Mucosa of descending colon (tissue), 3 donors: ENCODE measurements around the gene IRF9. TPM values are rescaled to one million over a fixed set of nuclear protein-coding genes. Genes with fewer than 3 reads are reported as not detected.

Experiments used
- ATAC-seq: fragments of 200-7000 bp; cut with Tn5 transposase; one replicate; pipeline ENCODE4 v1.9.1; 2020; ENCODE audit warnings: mild to moderate bottlenecking, moderate library complexity
- DNase-seq, 3 donors: peaks; one replicate each; pipeline ENCODE4 v3.0.0-alpha.2; 2020
- H3K36me3 ChIP-seq: fragments of 200-600 bp; one replicate; pipeline ENCODE4 v1.8.0; 2021; ENCODE audit warnings: low read depth, mild to moderate bottlenecking
- H3K4me1 ChIP-seq: fragments of 200-600 bp; one replicate; pipeline ENCODE4 v1.8.0; 2021; ENCODE audit warnings: low read depth, mild to moderate bottlenecking
- H3K4me3 ChIP-seq: fragments of 200-600 bp; one replicate; pipeline ENCODE4 v1.8.0; 2021; ENCODE audit warnings: mild to moderate bottlenecking
- H3K9me3 ChIP-seq: fragments of 200-600 bp; one replicate; pipeline ENCODE4 v1.8.0; 2021; ENCODE audit warnings: mild to moderate bottlenecking
- CTCF ChIP-seq: fragments of 200-600 bp; IDR thresholded peaks from one replicate; pipeline ENCODE4 v1.8.0; 2022; ENCODE audit warnings: antibody characterized with exemption, mild to moderate bottlenecking
- intact Hi-C, 2 donors: fragments of 100-400 bp; cut with DNase I in 1 of 2; cut with micrococcal nuclease in 1 of 2; formaldehyde crosslinking; loops; one replicate each; pipeline versions ENCODE4 v1.11.0 to v1.11.1; 2022; cut with DNase I, micrococcal nuclease
- total RNA-seq, 3 donors: library from RNA; stranded (reverse); fragmentation: NEBNext Ultra II Directional in 2 of 3; extraction: Animal tissue kit (Norgen Biotek cat#: 25700) in 2 of 3; gene quantifications; one replicate each; pipeline versions ENCODE4 v1.2.1 to v1.2.4, GENCODE V29; 2021 to 2023
- donor health status: DM: no; HTN: no; CAD: no; lungs with moderate emphysema.
- donor health status: DM: no; HTN: no; CAD: no.
- donor health status: DM: no; HTN: yes; CAD: no.

Gene IRF9
- total RNA-seq, 3 donors from 2014 or later, result 78.7 to 119 (median 103) TPM

- ATAC-seq, result no peak
- intact Hi-C loops, result no loop called here
Measured at GRCh38 chr14:24132976-24133375, 28.1 kb upstream of the IRF9 start.

DNA sequence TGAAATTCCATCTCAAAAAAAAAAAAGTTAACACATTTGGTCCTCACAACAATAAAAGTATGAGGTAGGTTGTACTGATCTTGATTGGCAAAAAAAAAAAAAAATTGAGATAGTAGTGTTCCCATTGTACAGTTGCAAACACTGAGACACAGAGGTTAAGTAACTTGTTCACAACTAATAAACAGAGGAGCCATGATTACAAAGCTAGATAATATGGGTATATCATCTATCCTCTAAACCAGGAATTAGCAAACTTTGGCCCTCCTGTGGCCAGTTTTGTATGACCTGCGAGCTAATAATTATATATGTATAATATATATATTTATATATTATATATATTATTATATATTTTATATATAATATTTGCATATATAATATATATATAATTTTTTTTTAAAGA is 27.3 kb upstream of the IRF9 start:
- no peaks in the 10 kb centered on the region for H3K9me3 ChIP-seq
- TF ChIP-seq CTCF, result no peak
- H3K36me3 ChIP-seq, result no peaks in the 10 kb centered on the region
- intact Hi-C loops, result no loop called here
- H3K4me3 ChIP-seq, result no peak overlapping the region
- peaks cover 17% of the 10 kb centered on the region for H3K4me1 ChIP-seq
- DNase-seq (no peak), ATAC-seq (no peak)

More at GRCh38 chr14:24132976-24133375, 28.1 kb upstream of the IRF9 start:
- Histone ChIP-seq H3K4me1 (peaks cover 14% of the 10 kb centered on the region), H3K4me3 (no peak overlapping the region), H3K36me3 (no peaks in the 10 kb centered on the region), H3K9me3 (no peaks in the 10 kb centered on the region)
- TF ChIP-seq CTCF, result no peak
- DNase-seq, result no peak

- H3K9me3 ChIP-seq, result no peaks in the 10 kb centered on the region
- H3K36me3 ChIP-seq, result no peaks in the 10 kb centered on the region
- DNase-seq (no peak), ATAC-seq (no peak)
- intact Hi-C loops, result no loop called here
- H3K4me3 ChIP-seq, result no peak overlapping the region
- no peak for TF ChIP-seq CTCF
- H3K4me1 ChIP-seq, result peaks cover 30% of the 10 kb centered on the region
Measured at GRCh38 chr14:24135584-24135833, 25.6 kb upstream of the IRF9 start.

- Histone ChIP-seq H3K4me1 (peaks cover 30% of the 10 kb centered on the region), H3K4me3 (peak within 1 kb of the TSS; percentile 98), H3K36me3 (no peaks in the 10 kb centered on the region), H3K9me3 (no peaks in the 10 kb centered on the region)
- ATAC-seq (peak; percentile 97), DNase-seq (peak; percentile 96 to 99 (median 97))
- intact Hi-C loops, result no loop called here
- no peak for TF ChIP-seq CTCF
Measured at GRCh38 chr14:24135834-24136683, 25.0 kb upstream of the IRF9 start, which contains the start of gene PSME1. PSME1 (plus strand) TSS chr14:24136194; CDS start chr14:24136263, 69 bp downstream.

GRCh38 chr14:24136684-24137528 is 24.2 kb upstream of the IRF9 start:
- ATAC-seq, result no peak
- intact Hi-C loops, result no loop called here
- Histone ChIP-seq H3K4me3 (peak overlapping the region; percentile 98), H3K36me3 (no peaks in the 10 kb centered on the region), H3K4me1 (peaks cover 35% of the 10 kb centered on the region), H3K9me3 (no peaks in the 10 kb centered on the region)
- TF ChIP-seq CTCF, result no peak
- no peak for DNase-seq
